NCI-H82 treated with DMSO at 0.1 percent for 48 hours (cell line): ENCODE data around the gene CARD16.
"Not testable (repeated sequence)": the region's sequence is repeated elsewhere in the genome, so short reads cannot be mapped to it uniquely, and the experiment has no call there.

Source experiments
- DNase-seq: peaks from one replicate; lab custom pipeline; 2025; ENCODE audit not compliant: unreplicated experiment; lab: John Stamatoyannopoulos, UW

CARD16 gene

DNA sequence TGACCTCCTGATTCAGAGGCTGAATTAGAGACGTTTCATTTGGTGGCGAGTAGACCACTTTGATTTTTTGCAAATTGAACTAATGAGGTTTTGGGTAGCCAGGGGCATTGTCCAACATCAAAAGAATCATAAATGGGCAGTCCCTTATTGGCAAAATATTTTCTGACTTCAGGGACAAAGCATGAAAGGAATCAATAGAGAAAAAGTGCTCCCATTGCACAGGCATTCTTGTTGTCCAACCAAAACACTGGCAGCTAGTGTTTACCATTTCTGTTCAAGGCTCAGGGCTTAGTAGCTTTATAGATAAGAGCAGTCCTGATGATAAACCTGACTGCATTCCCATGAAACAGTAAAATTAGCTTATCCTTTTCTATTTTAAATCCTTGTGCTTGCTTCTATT lies 6.4 kb upstream of the CARD16 start:
- DNase-seq, result no peak

DNA sequence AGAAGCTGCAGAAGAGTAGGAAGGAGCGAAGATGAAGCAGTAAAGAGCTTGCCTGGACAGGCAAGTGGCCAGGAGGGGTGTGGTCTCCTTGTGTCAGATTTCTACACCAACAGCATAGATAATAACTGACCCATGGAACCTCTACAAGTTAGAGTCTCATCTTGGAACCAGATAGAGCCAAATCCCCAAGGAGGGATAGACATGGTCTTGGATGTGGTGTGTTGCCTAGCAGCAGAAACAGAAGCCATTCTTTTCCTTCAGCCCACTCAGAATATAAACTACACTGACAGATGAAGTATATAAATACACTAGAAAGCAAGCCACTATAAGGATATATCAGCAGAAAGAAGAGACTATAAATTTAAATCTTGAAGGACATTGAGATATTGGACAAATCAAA lies 4.3 kb upstream of the CARD16 start:
- DNase-seq, result no peak

DNA sequence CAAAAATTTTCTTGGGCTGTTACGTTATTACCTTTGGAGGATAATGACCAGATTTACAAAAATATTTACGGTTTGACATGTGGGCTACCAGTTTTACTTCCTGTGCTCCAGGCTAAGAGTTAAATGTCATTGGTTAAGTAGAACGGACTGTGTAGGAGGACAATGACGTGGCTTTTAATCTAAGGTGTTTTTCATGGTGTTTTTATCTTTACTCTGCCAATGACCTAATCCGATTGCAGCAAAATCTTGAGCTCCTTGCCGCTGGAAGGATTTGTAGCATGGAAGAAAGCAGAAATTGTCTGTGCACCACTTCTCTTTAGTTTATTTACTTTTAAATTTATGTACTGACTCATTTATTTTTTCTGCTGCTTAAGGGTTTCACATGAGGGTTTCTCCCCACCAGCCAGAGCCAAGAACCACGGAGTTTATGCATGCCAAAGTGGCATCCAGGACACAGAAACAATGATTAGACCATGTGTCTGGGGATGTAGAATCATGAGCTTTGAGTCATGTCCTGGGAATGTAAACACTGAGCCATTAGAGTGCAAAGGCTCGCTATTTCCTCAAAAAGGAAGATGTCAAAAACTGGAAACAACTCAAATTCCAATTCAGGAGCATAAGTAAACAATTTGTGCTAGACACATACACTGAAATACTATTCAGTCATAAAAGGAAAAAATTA lies 1.9 kb upstream of the CARD16 start:
- DNase-seq, result no peak

DNA sequence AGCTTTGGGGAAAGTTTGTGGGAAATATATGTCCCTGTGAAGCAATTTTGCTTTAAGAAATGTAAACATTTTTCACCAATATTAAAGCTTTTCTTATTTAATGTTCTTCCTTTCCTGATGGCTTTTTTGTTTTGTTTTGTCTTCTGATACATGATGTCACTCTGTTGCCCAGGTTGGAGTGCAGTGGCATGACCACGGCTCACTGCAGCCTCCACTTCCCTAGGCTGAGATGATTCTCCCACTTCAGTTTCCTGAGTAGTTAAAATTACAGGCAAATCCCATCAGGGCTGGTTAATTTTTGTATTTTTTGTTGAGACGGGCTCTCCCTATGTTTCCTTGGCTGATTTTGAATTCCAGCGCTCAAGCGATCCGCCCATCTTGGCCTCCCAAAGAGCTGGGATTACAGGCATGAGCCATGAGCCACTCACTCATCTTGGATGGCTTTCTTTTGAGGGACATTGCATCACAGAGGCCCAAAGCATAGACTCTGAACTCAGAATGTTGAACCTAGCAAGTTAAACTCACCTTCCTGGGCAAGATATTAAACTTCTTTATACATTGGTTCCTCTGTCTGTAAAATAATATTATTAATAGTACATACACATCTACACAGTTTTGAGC lies 651 bp upstream of the CARD16 start:
- DNase-seq, result no peak

DNA sequence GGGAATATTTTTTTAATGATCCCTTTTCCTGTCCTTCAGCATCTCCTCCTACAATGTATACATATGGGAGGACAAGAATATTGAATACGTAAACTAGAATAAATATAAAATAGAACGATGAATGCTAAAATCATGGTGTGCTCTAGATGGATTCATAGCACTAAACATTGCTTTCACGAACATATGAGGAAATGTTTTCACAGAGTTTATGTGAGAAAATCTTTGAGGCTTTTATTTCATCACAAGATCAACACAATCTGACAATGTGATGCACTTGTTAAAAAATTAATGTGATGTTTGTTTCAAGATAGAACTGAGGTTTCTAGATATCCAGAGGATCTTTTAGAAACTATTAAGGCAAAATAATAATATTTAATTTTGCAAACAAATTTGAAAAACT lies 3.0 kb downstream of the CARD16 start:
- no peak for DNase-seq

DNA sequence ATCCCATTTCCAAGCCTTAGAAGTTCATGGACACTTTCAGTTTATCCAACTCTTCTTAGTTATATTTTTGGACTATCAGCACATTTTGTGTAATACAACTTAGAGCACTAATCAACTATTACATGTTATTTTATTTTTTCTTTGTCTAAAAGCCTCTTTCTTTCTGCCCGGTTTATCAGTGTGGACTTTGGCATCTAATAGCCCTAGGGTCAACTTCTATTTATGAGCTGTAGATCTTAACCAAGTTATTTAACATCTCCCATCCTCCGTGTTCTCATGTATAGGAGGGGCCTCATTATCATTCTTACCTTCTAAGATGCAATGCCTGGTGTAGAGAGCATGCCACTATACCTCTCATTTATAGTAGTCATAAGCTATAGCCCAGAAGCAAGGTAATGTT lies 4.4 kb downstream of the CARD16 start:
- no peak for DNase-seq

DNA sequence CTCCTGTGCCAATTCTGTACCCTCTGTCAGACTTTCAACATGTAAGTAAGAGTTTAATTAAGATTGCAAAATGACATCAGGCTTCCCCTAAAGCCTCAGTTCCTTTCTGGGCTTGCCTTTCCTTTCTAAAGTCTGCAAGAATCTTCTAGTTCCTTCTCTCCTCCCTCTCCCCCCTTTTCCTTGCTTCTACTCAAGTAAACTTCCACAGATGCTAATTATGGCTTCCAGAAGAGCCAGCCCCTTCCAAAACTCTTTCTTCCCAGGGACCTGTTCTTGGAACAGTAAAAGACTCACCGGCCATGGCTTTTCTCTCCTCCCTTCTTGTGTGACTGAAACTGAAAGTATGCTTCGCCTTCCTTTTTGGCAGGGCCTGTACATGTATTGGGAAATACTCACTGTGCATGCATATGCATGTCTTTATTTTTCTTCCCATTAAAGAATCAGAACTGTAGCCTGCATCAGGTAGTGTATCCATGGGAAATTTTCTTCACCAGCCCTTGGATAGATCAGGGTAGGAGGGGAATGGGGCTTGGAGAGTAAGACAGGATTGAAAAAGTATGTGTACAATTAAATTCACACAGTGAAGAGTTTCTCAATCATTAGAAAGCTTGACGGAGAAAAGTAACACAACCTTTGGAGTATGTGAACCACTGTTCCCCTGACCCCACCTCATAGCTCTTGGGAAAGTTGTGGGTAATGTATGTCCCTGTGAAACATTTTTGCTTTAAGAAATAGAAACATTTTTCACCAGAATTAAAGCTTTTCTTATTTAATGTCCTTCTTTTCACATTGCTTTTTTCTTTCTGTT lies 10.1 kb downstream of the CARD16 start, which contains the start of gene CASP1:
TSS of gene CASP1 (minus strand) at position 332 of the 808 bp plus-strand sequence. CDS start at position 301, 31 bp downstream.
- no peak for DNase-seq

DNA sequence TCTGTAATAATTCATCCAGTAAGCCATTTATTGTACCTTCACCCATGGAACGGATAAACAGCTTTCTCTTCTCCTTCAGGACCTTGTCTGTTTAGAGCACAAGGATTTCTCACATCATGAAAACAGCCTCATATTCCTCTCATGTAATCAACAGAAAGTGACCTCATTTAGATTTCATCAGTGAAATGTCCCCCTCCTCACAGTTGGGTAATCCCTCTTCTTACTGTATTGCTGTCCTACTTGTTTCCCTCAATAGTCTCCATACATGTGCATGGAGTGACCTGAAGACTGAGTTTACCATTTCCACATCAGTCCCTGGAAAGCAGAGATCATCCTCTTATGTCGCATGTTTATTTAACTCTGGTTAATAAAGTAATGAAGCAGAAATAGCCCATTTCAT lies 10.7 kb downstream of the CARD16 start:
- DNase-seq, result not testable (repeated sequence)

DNA sequence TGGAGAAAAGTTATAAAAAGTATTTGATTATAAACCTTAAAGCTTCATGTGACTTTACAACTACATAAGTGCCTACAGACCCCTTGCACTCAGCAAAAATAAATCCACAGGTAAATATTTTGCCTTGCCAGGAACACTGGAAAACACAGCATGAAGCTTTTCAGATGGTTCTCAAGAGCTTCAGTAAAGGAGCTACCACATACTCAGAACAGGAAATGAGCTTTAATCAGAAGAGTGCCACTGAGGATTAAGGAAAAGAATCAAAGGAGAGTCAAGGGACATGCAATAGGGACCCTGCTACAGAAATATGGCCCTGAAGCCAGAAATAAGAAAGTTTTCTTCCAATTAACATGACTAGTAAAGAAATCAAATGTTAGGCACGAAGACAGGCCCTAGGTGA lies 11.4 kb downstream of the CARD16 start:
- DNase-seq, result no peak

DNA sequence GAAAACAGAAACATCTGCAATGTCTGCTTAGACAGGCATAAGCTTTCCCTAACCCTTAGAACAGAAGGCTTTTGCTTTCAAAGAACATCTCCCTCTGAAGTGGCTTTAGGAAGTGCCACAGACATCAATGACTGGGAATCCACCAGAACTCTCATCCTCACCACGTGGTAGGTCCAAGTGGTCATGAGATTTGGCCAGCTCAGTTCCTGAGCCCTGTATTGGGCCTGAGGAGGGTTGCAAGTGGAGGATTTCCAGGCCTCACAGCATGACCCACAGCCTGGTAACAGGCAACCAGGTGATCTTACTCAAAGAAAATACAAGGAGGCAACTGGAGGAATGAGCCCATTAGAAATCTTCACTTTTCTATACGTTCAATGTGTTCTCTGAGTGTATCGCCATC lies 11.8 kb downstream of the CARD16 start:
- no peak for DNase-seq

DNA sequence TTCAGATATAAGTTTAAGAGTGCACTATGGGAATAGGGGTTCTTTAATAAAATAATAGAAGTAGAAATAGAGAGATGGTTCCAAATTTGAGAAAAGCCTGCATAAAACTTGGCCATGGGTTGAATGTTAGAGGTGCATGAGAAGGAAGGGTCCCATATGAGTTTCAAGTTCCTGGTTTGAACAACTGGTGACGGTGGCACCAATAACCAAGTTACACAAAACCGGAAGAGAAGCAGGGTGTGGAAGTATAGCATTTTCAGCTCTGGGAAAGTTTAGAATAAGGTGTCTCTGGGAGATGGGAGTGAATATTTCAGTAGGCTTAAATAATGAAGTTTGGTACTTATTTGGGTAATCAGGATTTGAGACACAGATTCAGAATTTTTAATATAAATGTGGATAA lies 12.6 kb downstream of the CARD16 start:
- no peak for DNase-seq

DNA sequence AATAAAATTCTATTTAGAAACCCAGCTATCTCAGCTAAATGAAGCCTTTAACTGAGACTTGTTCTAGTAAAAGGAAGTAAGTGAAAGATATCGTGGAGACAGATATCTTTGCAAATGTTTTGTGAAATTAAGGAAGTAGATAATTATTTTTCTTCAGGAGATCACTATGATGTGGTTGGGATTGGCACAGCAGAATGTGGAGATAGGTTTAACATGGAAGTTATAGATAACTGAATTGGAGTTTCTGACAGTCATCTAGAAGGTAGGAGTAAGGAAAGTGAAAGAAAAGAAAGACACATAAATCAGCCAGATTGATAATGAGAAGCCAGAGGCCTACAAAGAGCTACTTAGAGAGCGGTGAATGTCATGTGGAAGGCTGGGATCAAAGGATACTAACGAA lies 17.5 kb downstream of the CARD16 start:
- no peak for DNase-seq

DNA sequence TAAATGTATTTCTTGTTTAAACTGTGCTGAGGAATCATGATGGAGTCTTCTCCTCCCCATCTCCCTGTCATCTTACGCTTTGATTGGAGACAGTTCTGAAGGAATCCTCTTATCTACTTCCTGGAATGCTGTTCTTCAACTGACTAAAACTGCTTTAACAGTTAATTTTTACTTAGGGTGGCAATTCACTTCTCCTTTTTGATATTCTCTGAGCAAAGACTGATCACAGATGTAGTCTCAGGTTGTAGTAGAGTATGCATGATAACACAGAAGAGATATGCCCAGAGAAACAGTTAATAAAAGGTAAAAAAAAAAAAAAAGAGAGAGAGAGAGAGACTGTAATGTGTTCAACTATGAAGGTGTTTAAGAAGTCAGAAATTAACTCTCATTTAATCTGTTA lies 20.7 kb downstream of the CARD16 start:
- no peak for DNase-seq

DNA sequence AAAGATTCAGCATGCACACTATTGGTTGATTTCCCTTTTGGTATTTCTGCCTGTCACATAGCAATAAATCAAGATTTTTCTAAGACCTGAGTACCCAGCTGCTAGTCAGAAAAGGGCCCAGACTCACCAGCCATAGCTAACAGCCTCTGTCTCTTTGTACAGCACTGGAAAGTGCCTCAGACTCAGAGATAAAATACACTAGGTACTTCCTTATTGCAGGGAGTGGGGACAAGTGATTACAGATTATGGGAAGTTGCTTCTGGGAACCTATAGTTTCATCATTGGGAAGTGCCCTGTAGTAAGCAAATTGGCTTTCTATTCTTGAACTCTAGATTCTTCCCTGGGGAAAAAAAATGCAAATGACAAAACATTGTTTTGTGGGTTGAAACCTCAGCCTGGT lies 22.1 kb downstream of the CARD16 start, which contains the start of gene CASP5:
TSS of gene CASP5 (minus strand) at position 166 of the 400 bp plus-strand sequence. CDS start at position 134, 32 bp downstream.
- DNase-seq, result no peak

DNA sequence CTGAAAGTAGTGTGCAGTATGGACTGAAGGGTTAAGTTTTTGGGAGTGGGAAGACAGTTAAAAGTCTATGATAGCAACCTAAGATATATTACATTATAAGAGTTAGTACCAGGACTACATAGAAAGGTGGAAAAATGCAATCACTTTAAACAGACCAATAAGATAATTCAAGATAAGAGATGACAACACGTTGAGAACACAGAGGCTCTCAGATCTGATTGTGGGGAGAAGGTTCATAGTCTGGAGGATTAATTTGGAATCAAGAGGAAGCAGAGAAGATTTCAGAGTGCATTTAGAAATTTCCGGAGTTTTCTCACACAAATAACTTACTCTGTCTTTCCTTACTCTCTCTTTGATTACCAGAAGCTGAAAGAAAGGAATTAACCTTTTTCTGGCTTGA lies 22.6 kb downstream of the CARD16 start:
- DNase-seq, result no peak

DNA sequence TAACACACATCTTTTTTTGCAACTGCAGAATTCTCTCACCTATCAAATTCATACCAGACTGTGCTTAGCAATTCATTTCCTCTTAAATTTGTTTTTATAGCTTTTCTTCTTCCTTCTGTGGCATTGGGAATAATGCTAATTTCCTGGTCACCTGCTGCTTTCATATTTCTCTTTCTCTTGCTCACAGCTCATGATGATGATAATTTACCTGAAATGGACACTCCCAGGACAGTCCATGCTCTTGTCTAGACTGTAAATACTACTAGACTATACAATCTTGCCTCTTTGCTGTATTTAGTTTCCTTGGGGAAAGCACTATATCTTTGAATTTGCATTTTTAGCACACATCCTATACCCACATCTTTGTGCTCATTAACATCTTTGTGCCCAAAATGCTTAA lies 37.7 kb downstream of the CARD16 start:
- DNase-seq, result no peak

DNA sequence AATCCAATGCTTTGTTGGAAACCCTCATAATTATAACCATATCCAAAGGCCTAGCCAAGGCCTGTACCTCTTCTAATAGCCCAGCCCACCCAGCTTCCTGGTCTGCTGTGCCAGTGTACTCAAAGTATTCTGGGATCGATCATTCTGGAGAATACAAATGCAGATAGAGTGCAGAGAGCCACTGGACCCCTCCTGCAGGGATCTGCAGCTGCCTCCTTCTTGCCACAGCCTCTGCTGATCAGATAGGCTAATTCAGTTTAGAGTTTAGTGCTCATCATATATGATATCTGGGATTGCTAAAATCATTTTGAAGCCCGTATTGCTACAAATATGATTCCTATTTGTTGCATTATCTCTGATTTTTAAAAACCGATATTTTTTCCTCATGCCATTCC lies 39.7 kb downstream of the CARD16 start:
- no peak for DNase-seq

DNA sequence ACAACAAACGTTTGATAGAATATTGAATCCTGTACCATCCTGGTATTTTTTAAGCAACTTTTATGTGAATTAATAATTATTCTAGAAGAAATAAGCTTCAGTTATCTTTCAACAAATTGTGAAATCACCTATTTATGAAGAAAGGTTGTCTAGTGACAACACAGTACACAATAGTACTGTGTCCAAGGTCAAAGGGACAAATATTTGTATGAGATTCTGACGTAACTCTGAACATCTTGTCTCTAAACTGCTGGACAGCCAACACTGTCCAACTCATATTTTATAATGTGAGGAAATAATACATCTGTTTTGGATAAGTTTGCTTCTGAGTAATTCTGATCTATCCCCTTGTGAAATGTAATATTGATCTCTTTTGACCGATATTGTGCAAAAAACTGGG lies 41.1 kb downstream of the CARD16 start:
- no peak for DNase-seq

DNA sequence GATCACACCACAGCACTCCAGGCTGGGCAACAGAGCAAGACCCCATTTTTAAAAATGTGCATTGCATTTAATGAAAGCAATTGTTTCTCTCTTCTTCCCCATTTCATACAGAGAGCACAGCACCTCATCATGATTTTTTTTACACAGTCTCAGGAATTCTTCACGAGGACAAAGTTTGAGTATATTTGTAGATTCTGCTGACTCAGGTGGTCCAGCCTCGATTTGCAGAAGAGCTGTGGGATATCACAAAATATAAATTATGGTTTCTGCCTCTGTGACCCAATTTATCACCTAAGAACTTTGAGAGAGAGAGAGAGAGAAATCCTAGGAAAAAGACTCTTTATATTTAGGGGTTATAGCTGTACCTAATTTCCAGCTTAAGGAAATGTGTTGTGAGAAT lies 42.0 kb downstream of the CARD16 start:
- no peak for DNase-seq

DNA sequence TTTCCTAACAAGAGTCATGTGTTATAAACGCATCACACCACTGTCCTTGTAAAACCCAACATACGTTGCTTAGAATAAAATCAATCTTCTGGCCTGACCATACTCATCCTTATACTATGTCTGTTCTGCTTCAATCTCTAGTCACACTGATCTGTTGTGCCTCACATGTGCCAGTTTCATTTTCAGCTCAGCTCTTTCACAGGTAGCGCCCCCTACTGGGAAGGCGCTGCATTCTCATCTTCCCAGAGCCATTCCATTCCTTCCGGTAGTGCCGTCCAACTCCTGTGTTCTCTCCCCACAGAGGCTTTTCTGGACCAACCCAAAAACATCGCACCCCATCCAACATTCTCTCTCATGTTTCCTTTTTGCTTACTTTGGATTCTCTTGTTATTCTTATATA lies 44.3 kb downstream of the CARD16 start:
- DNase-seq, result no peak

DNA sequence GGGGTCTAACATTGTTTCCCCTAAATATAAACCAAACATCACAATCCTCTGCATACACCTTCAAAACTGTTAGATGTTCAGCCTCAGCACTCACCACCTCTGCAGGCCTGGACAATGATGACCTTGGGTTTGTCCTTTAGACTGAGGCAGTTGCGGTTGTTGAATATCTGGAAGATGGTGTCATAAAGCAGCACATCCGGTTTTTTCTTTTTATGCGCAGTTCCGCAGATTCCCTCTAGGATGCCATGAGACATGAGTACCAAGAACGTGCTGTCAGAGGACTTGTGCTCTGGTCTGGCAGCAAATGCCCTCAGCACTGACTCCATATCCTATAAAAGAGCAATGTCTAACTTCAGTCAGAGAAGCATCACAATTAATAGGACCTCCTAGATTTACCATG lies 45.0 kb downstream of the CARD16 start:
- no peak for DNase-seq

DNA sequence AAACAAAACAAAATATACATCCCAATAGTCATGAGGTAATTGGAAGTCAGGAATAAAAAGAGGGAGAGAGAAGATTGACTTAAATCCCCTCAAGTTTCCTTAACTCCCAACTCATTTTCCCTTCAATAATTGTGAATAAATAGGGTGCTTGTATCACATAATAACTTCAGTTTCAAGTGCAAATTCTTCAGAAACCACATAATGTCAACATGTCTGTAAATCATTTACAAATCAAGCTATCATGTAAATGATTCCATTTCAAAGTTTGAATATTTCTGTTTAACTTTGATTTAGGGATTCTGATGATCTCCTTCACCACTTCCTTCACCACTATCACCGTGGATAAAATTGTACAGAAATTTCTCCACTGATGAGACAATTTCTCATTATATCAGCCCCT lies 45.4 kb downstream of the CARD16 start:
- DNase-seq, result no peak
